ENCODE data around the gene SORT1. TPM values are rescaled to one million over a fixed set of nuclear protein-coding genes. Genes with fewer than 3 reads are reported as not detected.

The SORT1 gene
- total and polyA plus RNA-seq, 2 of the 13 experiments (the other 11 are each of a cell fraction or from before 2014, with no cell fraction given), result 32.4 to 93.0 TPM

DNA sequence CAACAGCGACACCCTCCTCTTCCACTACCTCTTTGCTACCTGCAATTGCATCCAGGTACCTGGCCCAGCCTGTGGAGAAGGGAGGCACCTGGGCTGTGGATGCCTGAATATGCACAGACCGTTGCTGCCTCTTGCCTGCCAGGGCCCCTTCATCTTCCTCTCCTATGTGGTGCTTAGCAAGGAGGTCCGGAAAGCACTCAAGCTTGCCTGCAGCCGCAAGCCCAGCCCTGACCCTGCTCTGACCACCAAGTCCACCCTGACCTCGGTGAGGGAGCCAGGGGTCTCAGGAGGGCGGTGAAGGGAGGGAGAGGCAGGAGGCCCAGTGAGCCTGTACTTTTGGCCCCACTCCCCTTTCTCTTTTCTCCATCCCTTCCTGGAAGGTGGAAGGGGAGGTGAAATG is 126.3 kb downstream of the SORT1 start (continued):
- TF ChIP-seq, protein P1, sequence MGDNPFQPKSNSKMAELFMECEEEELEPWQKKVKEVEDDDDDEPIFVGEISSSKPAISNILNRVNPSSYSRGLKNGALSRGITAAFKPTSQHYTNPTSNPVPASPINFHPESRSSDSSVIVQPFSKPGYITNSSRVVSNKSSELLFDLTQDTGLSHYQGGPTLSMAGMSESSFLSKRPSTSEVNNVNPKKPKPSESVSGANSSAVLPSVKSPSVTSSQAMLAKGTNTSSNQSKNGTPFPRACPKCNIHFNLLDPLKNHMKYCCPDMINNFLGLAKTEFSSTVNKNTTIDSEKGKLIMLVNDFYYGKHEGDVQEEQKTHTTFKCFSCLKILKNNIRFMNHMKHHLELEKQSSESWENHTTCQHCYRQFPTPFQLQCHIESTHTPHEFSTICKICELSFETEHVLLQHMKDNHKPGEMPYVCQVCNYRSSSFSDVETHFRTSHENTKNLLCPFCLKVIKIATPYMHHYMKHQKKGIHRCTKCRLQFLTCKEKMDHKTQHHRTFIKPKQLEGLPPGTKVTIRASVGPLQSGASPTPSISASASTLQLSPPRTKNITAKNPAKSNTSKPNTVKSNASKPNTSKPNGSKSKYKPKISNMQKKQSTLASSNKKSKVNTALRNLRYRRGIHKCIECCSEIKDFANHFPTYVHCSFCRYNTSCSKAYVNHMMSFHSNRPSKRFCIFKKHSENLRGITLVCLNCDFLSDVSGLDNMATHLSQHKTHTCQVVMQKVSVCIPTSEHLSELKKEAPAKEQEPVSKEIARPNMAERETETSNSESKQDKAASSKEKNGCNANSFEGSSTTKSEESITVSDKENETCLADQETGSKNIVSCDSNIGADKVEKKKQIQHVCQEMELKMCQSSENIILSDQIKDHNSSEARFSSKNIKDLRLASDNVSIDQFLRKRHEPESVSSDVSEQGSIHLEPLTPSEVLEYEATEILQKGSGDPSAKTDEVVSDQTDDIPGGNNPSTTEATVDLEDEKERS (CRISPR knock-in tag; IDR thresholded peaks at IDR 0.05), result no peak
- TF ChIP-seq, protein P2, sequence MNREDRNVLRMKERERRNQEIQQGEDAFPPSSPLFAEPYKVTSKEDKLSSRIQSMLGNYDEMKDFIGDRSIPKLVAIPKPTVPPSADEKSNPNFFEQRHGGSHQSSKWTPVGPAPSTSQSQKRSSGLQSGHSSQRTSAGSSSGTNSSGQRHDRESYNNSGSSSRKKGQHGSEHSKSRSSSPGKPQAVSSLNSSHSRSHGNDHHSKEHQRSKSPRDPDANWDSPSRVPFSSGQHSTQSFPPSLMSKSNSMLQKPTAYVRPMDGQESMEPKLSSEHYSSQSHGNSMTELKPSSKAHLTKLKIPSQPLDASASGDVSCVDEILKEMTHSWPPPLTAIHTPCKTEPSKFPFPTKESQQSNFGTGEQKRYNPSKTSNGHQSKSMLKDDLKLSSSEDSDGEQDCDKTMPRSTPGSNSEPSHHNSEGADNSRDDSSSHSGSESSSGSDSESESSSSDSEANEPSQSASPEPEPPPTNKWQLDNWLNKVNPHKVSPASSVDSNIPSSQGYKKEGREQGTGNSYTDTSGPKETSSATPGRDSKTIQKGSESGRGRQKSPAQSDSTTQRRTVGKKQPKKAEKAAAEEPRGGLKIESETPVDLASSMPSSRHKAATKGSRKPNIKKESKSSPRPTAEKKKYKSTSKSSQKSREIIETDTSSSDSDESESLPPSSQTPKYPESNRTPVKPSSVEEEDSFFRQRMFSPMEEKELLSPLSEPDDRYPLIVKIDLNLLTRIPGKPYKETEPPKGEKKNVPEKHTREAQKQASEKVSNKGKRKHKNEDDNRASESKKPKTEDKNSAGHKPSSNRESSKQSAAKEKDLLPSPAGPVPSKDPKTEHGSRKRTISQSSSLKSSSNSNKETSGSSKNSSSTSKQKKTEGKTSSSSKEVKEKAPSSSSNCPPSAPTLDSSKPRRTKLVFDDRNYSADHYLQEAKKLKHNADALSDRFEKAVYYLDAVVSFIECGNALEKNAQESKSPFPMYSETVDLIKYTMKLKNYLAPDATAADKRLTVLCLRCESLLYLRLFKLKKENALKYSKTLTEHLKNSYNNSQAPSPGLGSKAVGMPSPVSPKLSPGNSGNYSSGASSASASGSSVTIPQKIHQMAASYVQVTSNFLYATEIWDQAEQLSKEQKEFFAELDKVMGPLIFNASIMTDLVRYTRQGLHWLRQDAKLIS (CRISPR knock-in tag; IDR thresholded peaks at IDR 0.05), result no peak
- TF ChIP-seq, protein P3, sequence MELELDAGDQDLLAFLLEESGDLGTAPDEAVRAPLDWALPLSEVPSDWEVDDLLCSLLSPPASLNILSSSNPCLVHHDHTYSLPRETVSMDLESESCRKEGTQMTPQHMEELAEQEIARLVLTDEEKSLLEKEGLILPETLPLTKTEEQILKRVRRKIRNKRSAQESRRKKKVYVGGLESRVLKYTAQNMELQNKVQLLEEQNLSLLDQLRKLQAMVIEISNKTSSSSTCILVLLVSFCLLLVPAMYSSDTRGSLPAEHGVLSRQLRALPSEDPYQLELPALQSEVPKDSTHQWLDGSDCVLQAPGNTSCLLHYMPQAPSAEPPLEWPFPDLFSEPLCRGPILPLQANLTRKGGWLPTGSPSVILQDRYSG (CRISPR knock-in tag; IDR thresholded peaks at IDR 0.05), result no peak
- TF ChIP-seq ZNF460 (CRISPR knock-in tag; IDR thresholded peaks at IDR 0.05; ENCODE audit: borderline replicate concordance) (no peak), RXRA (CRISPR knock-in tag; IDR thresholded peaks at IDR 0.05) (no peak)
